Stimulated activated CD8-positive, alpha-beta memory T cell treated with anti-CD3 and anti-CD28 coated beads, Interleukin-12 subunit alpha, Interleukin-12 subunit beta, amount 100 ng/mL, for 1 hour (primary cell): Measurements from ENCODE around the gene CALHM3.
"Not testable (repeated sequence)": the region's sequence is repeated elsewhere in the genome, so short reads cannot be mapped to it uniquely, and the experiment has no call there.

Experiments
- DNase-seq: peaks from one replicate; pipeline ENCODE4 v3.0.0-alpha.2; 2020; ENCODE audit warnings: low read depth

Gene CALHM3

GRCh38 chr10:103502849-103503660 is 24.0 kb upstream of the CALHM3 start:
- DNase-seq: no peak

GRCh38 chr10:103501186-103501585 is 22.1 kb upstream of the CALHM3 start:
- DNase-seq: no peak

GRCh38 chr10:103500481-103500880 is 21.4 kb upstream of the CALHM3 start:
- DNase-seq: no peak

GRCh38 chr10:103499881-103500280 is 20.8 kb upstream of the CALHM3 start:
- DNase-seq: no peak

GRCh38 chr10:103498936-103499638 is 20.0 kb upstream of the CALHM3 start:
- DNase-seq: no peak

GRCh38 chr10:103497161-103497915 is 18.3 kb upstream of the CALHM3 start:
- DNase-seq: no peak

GRCh38 chr10:103495321-103495720 is 16.3 kb upstream of the CALHM3 start:
- no peak for DNase-seq

GRCh38 chr10:103493916-103494877 is 15.2 kb upstream of the CALHM3 start:
- no peak for DNase-seq

GRCh38 chr10:103493362-103493915 is 14.4 kb upstream of the CALHM3 start, which contains the start of gene NEURL1:
TSS of gene NEURL1 (plus strand) at chr10:103493705. CDS start at chr10:103494388, 683 bp downstream.
- DNase-seq: no peak

- no peak for DNase-seq
Measured at GRCh38 chr10:103492655-103493261, 13.7 kb upstream of the CALHM3 start.

GRCh38 chr10:103491729-103492364 is 12.8 kb upstream of the CALHM3 start:
- DNase-seq: no peak

- DNase-seq: no peak
Measured at GRCh38 chr10:103490986-103491314, 11.9 kb upstream of the CALHM3 start.

GRCh38 chr10:103487410-103487708 is 8.3 kb upstream of the CALHM3 start:
- no peak for DNase-seq

GRCh38 chr10:103486635-103487409 is 7.8 kb upstream of the CALHM3 start:
- DNase-seq: not testable (repeated sequence)

GRCh38 chr10:103481974-103482531 is 3.0 kb upstream of the CALHM3 start:
- no peak for DNase-seq

- no peak for DNase-seq
Measured at GRCh38 chr10:103480521-103480920, 1.5 kb upstream of the CALHM3 start.

- no peak for DNase-seq
Measured at GRCh38 chr10:103478671-103479070, 369 bp downstream of the CALHM3 start.

GRCh38 chr10:103476046-103476768 is 2.8 kb downstream of the CALHM3 start:
- DNase-seq: no peak

- DNase-seq: no peak
Measured at GRCh38 chr10:103475437-103475836, 3.6 kb downstream of the CALHM3 start.
